Measurements from ENCODE around the gene ABCA4.

- no peak for TF ChIP-seq CTCF (conservative IDR thresholded peaks at IDR 0.05; ENCODE audit: low read length)
- no peak for TF ChIP-seq EZH2phosphoT487 (IDR thresholded peaks at IDR 0.05; ENCODE audit: borderline replicate concordance)
Observed at GRCh38 chr1:94109478-94109877, 11.5 kb downstream of the ABCA4 start.

All from Loucy (cell line).